GM19372 (cell line): Measurements from ENCODE around the gene NCKAP5.

Source experiments
- ATAC-seq: cut with Tn5 transposase; IDR thresholded peaks from one replicate; pipeline ENCODE4 v1.9.1; 2021; ENCODE audit warnings: mild to moderate bottlenecking, low read depth, moderate library complexity; ENCODE audit not compliant: unreplicated experiment

The NCKAP5 gene

GRCh38 chr2:133072837-133073694 is 495.2 kb downstream of the NCKAP5 start:
- no peak for ATAC-seq

- no peak for ATAC-seq
Observed at GRCh38 chr2:133063775-133064174, 504.5 kb downstream of the NCKAP5 start.

GRCh38 chr2:133062931-133063665 is 505.2 kb downstream of the NCKAP5 start:
- no peak for ATAC-seq

- no peak for ATAC-seq
Observed at GRCh38 chr2:133061874-133062593, 506.2 kb downstream of the NCKAP5 start.

GRCh38 chr2:133054297-133054696 is 514.0 kb downstream of the NCKAP5 start:
- ATAC-seq = no peak

GRCh38 chr2:133053541-133053940 is 514.7 kb downstream of the NCKAP5 start:
- no peak for ATAC-seq

DNA sequence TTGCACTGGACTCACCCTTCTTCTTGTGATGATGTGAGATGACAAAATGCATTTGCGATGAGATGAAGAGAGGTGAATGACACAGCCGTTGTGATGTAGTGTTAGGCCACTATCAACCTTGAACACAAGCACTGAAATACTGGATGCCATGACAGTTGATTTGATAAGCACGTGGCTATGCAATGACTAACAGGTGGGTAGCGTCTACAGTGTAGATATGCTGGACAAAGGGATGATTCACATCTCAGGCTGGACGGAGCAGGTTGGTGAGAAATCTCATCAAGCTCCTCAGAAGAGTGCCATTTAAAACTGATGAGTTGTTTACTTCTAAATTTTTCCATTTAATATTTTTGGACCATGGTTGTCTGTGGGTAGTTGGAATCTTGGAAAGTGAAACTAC is 522.5 kb downstream of the NCKAP5 start:
- no peak for ATAC-seq

DNA sequence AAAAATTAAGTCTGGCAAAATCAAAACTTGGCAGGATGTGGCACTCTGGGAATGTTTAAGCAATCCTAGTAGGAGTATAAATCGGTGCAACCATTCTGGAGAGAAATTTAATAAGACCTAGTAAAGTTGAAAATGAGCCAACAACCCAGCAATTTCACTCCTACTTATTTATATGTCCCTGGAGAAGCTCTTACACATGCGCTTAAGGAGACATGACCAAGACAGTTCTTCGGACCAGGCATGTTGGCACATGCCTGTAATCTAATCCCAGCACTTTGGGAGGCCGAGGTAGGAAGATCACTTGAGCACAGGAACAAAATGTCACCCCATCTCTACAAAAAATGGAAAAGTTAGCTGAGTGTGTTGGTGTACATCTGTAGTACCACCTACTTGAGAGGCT is 523.7 kb downstream of the NCKAP5 start:
- no peak for ATAC-seq

DNA sequence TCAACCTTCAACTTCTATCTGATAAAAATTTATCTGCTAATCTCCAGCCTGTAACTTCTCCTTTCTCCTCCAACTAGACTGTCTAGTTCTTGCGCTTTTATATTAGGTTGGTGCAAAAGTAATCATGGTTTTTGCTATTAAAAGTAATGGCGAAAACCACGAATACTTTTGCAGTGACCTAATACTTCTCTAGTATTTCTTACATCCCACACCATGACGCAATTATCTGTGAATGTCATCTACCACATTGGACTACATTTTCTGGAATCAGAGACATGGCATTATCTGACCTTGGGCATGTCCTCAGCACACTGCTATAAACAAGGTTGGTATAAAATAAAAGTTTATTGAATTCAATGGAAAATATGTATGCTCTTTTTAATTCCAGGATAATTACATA is 528.1 kb downstream of the NCKAP5 start:
- ATAC-seq = no peak

DNA sequence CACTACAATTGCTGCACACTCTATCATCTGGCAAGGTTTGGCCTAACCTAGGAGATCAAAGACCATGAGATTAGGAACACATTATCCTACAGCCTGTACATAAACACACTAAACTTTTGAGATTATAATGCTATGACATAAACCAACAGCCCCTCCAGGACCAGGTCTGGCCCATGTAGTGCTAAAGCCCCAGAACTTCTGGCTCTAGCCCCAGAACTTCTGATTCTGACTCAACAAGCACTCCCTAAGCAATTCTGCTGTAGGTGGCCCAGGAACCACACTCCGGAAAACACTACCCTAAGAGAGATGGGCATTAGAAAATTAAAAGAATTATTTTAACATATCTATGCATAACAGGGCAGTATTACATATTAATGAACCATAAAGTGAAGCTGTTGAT is 528.7 kb downstream of the NCKAP5 start:
- no peak for ATAC-seq

- no peak for ATAC-seq
Observed at GRCh38 chr2:133026536-133027177, 541.6 kb downstream of the NCKAP5 start.

GRCh38 chr2:133025004-133025403 is 543.3 kb downstream of the NCKAP5 start:
- ATAC-seq = no peak

DNA sequence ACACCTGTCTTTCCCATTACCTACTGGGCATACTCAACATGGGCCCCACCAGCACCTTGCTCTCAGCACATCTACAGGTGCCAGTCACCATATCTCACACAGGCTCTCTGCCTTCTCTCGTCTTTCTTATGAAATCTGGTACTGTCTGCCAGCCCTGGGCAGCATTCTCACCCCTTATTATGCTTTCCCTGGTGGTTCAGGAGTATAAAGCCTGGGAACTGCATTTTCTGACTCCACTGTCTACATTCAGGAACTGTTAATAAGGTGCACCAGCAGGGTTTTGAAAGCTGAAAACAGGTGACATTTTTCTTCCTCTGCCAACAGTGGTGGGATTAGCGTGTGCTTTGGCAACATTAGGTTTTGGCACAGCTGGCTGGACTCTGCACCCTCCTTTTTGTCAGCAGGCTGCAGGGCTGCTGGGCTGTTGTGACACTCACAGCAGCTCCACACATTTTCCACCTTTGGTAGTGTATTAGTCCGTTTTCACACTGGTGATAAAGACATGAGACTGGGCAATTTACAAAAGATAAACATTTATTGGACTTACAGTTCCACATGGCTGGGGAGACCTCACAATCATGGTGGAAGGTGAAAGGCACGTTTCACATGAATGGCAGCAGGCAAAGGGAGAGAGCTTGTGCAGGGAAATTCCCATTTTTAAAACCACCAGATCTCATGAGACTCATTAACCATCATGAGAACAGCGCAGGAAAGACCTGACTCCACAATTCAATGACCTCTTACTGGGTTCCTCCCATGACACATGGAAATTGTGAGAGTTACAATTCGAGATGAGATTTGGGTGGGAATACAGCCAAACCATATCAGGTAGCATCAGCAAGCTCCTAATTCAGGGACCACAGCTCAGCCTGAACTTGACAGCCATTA is 555.2 kb downstream of the NCKAP5 start:
- no peak for ATAC-seq

DNA sequence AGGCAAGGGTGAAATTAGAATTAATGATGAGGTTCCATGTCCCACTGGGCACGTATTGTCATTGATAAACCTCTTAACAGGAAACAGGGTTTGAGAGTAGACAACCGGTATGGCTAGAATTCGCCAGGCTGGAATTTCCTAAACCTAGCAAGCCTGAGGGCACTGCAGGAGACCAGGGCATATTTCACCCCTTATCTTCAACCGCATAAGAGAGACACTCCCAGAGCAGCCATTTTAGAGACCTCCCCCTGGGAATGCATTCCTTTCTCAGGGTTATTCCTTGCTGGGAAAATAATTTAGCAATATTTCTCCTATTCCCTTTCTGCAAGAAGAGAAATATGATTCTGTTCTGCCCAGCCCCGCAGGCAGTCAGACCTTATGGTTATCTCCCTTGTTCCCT is 563.6 kb downstream of the NCKAP5 start:
- no peak for ATAC-seq

GRCh38 chr2:132999421-132999820 is 568.8 kb downstream of the NCKAP5 start:
- no peak for ATAC-seq

- no peak for ATAC-seq
Observed at GRCh38 chr2:132998221-132998620, 570.0 kb downstream of the NCKAP5 start.

DNA sequence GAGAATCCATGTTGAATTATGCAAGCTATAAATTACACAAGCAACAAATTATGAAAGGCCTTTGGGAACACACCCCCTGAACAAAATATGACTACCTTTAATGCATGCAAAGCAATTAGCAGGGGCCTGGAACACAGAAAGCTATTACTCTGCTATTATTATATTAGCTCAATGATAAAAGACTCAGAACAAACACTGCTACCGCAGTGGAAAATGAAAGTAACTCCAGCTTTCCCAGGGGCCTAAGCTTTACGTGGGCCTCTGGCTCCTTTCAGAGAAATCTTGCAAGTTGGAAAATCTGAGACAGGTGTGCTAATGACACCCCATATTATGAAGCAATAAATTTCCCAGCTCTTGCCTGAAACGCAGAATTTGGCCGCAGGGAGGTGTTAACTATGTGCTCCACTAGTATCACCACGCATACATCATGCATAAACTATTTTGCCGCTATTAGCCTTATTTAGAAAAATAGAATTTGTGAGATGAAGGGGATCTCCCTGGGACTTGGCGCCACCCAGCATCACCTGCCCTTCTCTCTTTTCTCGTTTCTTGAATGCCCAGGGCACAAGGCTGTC is 576.7 kb downstream of the NCKAP5 start:
- no peak for ATAC-seq

DNA sequence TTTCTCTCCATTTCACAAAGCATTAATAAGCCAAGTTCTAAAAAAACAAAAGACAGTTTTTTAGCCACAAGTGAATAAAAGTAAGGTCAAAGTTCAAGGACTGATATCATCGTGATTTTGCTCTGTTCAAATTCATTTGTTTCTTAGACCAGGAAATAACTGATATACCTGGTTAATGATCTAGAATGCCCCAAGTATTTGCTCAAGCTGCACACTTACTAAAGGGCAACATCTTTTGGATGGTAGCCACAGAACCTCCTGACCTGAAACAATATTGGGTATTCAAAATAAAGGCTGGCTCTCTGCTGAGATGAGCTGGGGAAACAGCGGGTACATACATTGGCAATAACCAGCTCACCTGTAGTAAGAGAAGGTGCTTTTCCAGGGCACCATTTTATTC is 583.5 kb downstream of the NCKAP5 start:
- no peak for ATAC-seq

GRCh38 chr2:132980304-132980703 is 588.0 kb downstream of the NCKAP5 start:
- no peak for ATAC-seq
